CD4-positive, alpha-beta T cell (primary cell): ENCODE data around the gene SLC27A5. TPM values are rescaled to one million over a fixed set of nuclear protein-coding genes. Genes with fewer than 3 reads are reported as not detected.
A peak's percentile ranks its signal among the peaks of the same experiment; 100 is the strongest.

ENCODE experiments used
- ATAC-seq: fragments of 200-7000 bp; cut with Tn5 transposase; one replicate; pipeline ENCODE4 v1.10.0; 2022; ENCODE audit warnings: mild to moderate bottlenecking; ENCODE audit not compliant: poor library complexity
- CTCF ChIA-PET: fragments of 350-600 bp; sonication (Branson Sonifier 250); formaldehyde crosslinking; loops from one replicate; lab custom pipeline; 2021; ENCODE audit warnings: antibody characterized with exemption, inconsistent platforms; lab: Charles Lee
- POLR2A ChIA-PET: fragments of 350-600 bp; sonication (Branson Sonifier 250); formaldehyde crosslinking; loops from one replicate; lab custom pipeline; 2021; ENCODE audit warnings: antibody characterized with exemption, inconsistent platforms; lab: Charles Lee
- DNase-seq, 14 experiments: peaks; one replicate each; pipeline ENCODE4 v3.0.0-alpha.2; 2013 to 2020; ENCODE audit warnings: mixed read lengths in 2 of 14
- H3K27ac ChIP-seq, 2 donors: one replicate each; pipeline versions ENCODE4 v1.5.1 to v1.7.0; 2013; ENCODE audit warnings: low read length in 2 of 2, low read depth in 1 of 2, mild to moderate bottlenecking in 1 of 2
- H3K27me3 ChIP-seq, 2 experiments: 1 replicate in 1 of 2; 2 replicates in 1 of 2; pipeline versions ENCODE4 v1.6.1 to v1.7.0; 2013; ENCODE audit warnings: low read length in 2 of 2, control low read depth in 1 of 2, mild to moderate bottlenecking in 1 of 2, moderate library complexity in 1 of 2; ENCODE audit not compliant: insufficient read depth in 2 of 2, control insufficient read depth in 1 of 2
- H3K36me3 ChIP-seq: one replicate; pipeline ENCODE4 v1.6.1; 2013; ENCODE audit warnings: low read length, control low read depth; ENCODE audit not compliant: insufficient read depth
- H3K4me1 ChIP-seq: one replicate; pipeline ENCODE4 v1.6.1; 2013; ENCODE audit warnings: low read length, control low read depth; ENCODE audit not compliant: insufficient read depth
- H3K4me3 ChIP-seq: one replicate; pipeline ENCODE4 v1.5.1; 2013; ENCODE audit warnings: mild to moderate bottlenecking, low read length, moderate library complexity
- H3K9me3 ChIP-seq, 2 experiments: 1 replicate in 1 of 2; 2 replicates in 1 of 2; pipeline versions ENCODE4 v1.6.1 to v1.7.0; 2013; ENCODE audit warnings: low read length in 2 of 2, mild to moderate bottlenecking in 2 of 2, control low read depth in 1 of 2, moderate library complexity in 1 of 2; ENCODE audit not compliant: control insufficient read depth in 1 of 2, insufficient read depth in 1 of 2
- H3K27ac Mint-ChIP-seq: one replicate; pipeline ENCODE4 v1.8.0; 2020; ENCODE audit warnings: mixed read lengths
- H3K27me3 Mint-ChIP-seq: one replicate; pipeline ENCODE4 v1.8.0; 2021; ENCODE audit warnings: mixed read lengths
- H3K36me3 Mint-ChIP-seq: one replicate; pipeline ENCODE4 v1.8.0; 2021; ENCODE audit warnings: low read depth, mixed read lengths
- H3K4me1 Mint-ChIP-seq: one replicate; pipeline ENCODE4 v1.8.0; 2021; ENCODE audit warnings: low read depth, mixed read lengths
- H3K4me3 Mint-ChIP-seq: one replicate; pipeline ENCODE4 v1.8.0; 2020; ENCODE audit warnings: mild to moderate bottlenecking, mixed read lengths
- H3K9me3 Mint-ChIP-seq: one replicate; pipeline ENCODE4 v1.8.0; 2020; ENCODE audit warnings: mixed read lengths
- CTCF ChIP-seq: fragments of 200-600 bp; IDR thresholded peaks from one replicate; pipeline ENCODE4 v1.8.0; 2022; ENCODE audit warnings: antibody characterized with exemption, mild to moderate bottlenecking
- intact Hi-C, 2 experiments: fragments of 100-400 bp; cut with DNase I in 1 of 2; cut with micrococcal nuclease in 1 of 2; formaldehyde crosslinking; loops; one replicate each; pipeline versions ENCODE4 v1.15.1 to v1.9.0; 2023 to 2025; cut with DNase I, micrococcal nuclease
- total RNA-seq, 174 experiments: library from RNA in 2 of 174; stranded (reverse) in 2 of 174; gene quantifications; one replicate each; pipeline ENCODE4 v1.2.3 and lab custom pipeline; 2021 to 2026

The SLC27A5 gene
- total RNA-seq, 2 experiments from 2014 or later = 3.5 to 4.8 TPM

GRCh38 chr19:58522709-58523108 is 10.9 kb upstream of the SLC27A5 start:
- POLR2A ChIA-PET = no interaction called here
- CTCF ChIA-PET = interaction anchor here (0.7 to 1.5 kb wide), 2 partner anchors 9 to 21 kb away, joined by 3 read pairs; partner anchors contain the start of gene TRIM28
- no peak overlapping the region for H3K27ac Mint-ChIP-seq
- Histone ChIP-seq H3K4me1 (peaks cover 26% of the 10 kb centered on the region), H3K36me3 (no peaks in the 10 kb centered on the region), H3K4me3 (no peak overlapping the region), H3K27me3 (no peaks in the 10 kb centered on the region), H3K27ac (no peak overlapping the region), H3K9me3 (no peaks in the 10 kb centered on the region)
- DNase-seq (no peak), ATAC-seq (no peak)
- no peak for TF ChIP-seq CTCF
- peaks cover 29% of the 10 kb centered on the region for H3K4me1 Mint-ChIP-seq
- H3K36me3 Mint-ChIP-seq = peaks cover 21% of the 10 kb centered on the region
- intact Hi-C loops = no loop called here
- H3K9me3 Mint-ChIP-seq = no peaks in the 10 kb centered on the region
- no peaks in the 10 kb centered on the region for H3K27me3 Mint-ChIP-seq
- H3K4me3 Mint-ChIP-seq = no peak overlapping the region

GRCh38 chr19:58521651-58522050 is 9.9 kb upstream of the SLC27A5 start:
- Histone ChIP-seq H3K36me3 (peaks cover 6% of the 10 kb centered on the region), H3K9me3 (no peaks in the 10 kb centered on the region), H3K27ac (no peak overlapping the region), H3K4me3 (no peak overlapping the region), H3K4me1 (peaks cover 36% of the 10 kb centered on the region), H3K27me3 (no peaks in the 10 kb centered on the region)
- ATAC-seq (no peak), DNase-seq (no peak)
- H3K4me3 Mint-ChIP-seq = peak overlapping the region; percentile 54
- POLR2A ChIA-PET = interaction anchor here (0.9 to 3.5 kb wide), 5 partner anchors 22 to 54 kb away, joined by 4 to 56 read pairs (median 27); partner anchors contain the start of genes MZF1, TRIM28 and UBE2M
- H3K9me3 Mint-ChIP-seq = no peaks in the 10 kb centered on the region
- TF ChIP-seq CTCF = no peak
- intact Hi-C loops = loop anchor here in 1 of 2 experiments (2.0 kb wide), 1 partner anchor 15 kb away; no protein-coding TSS in a partner anchor
- no peaks in the 10 kb centered on the region for H3K27me3 Mint-ChIP-seq
- peaks cover 31% of the 10 kb centered on the region for H3K4me1 Mint-ChIP-seq
- CTCF ChIA-PET = interaction anchor here (4.7 kb wide), 1 partner anchor 60 kb away, joined by 60 read pairs; no protein-coding TSS in a partner anchor
- peaks cover 23% of the 10 kb centered on the region for H3K36me3 Mint-ChIP-seq
- peak overlapping the region; percentile 73 for H3K27ac Mint-ChIP-seq

GRCh38 chr19:58520257-58520599 is 8.4 kb upstream of the SLC27A5 start:
- H3K4me1 Mint-ChIP-seq = peaks cover 39% of the 10 kb centered on the region
- H3K9me3 ChIP-seq = no peaks in the 10 kb centered on the region
- H3K27me3 ChIP-seq = no peaks in the 10 kb centered on the region
- POLR2A ChIA-PET = interaction anchor here (0.8 to 3.5 kb wide), 19 partner anchors 15 to 1033 kb away, joined by 3 to 56 read pairs (median 11); partner anchors contain the start of genes CHMP2A, MZF1, TRIM28 and UBE2M
- peaks cover 49% of the 10 kb centered on the region for H3K4me1 ChIP-seq
- peak overlapping the region; percentile 86 for H3K4me3 ChIP-seq
- H3K27ac ChIP-seq = peak overlapping the region; percentile 87 to 95
- no peak for TF ChIP-seq CTCF
- peaks cover 27% of the 10 kb centered on the region for H3K36me3 Mint-ChIP-seq
- intact Hi-C loops = loop anchor here in 1 of 2 experiments (1.0 to 2.0 kb wide), 2 partner anchors 17 to 39 kb away; no protein-coding TSS in a partner anchor
- no peaks in the 10 kb centered on the region for H3K9me3 Mint-ChIP-seq
- H3K27me3 Mint-ChIP-seq = no peaks in the 10 kb centered on the region
- ATAC-seq = no peak
- no peak for DNase-seq
- CTCF ChIA-PET = interaction anchor here (0.7 to 4.7 kb wide), 21 partner anchors 19 to 292 kb away, joined by 3 to 60 read pairs (median 5); partner anchors contain the start of genes CHMP2A, MZF1, TRIM28 and UBE2M
- peak overlapping the region; percentile 98 for H3K27ac Mint-ChIP-seq
- peak overlapping the region; percentile 99 for H3K4me3 Mint-ChIP-seq
- peaks cover 19% of the 10 kb centered on the region for H3K36me3 ChIP-seq
